Gastroesophageal sphincter (tissue), 3 donors: ENCODE results near the gene FBXL13.

Source experiments
- CTCF ChIP-seq, 4 experiments: fragments of 200-600 bp in 2 of 4; fragments of 450-650 bp in 2 of 4; sonication (generic) in 1 of 4; IDR thresholded peaks; one replicate each; pipeline ENCODE4 v1.5.1; 2017 to 2019; ENCODE audit warnings: antibody characterized with exemption in 4 of 4, mild to moderate bottlenecking in 2 of 4, moderate library complexity in 2 of 4
- POLR2A ChIP-seq, 2 donors: fragments of 450-650 bp; IDR thresholded peaks; one replicate each; pipeline ENCODE4 v1.6.1; 2017; ENCODE audit warnings: antibody characterized with exemption in 2 of 2, mild to moderate bottlenecking in 2 of 2, moderate library complexity in 1 of 2

- TF ChIP-seq POLR2A (IDR thresholded peaks at IDR 0.05) (no peak), CTCF (IDR thresholded peaks at IDR 0.05) (no peak)
Measured at GRCh38 chr7:102814025-102814471, 260.5 kb downstream of the FBXL13 start.
